Measurements from ENCODE around the gene COMMD3. TPM values are rescaled to one million over a fixed set of nuclear protein-coding genes. Genes with fewer than 3 reads are reported as not detected.
A peak's percentile ranks its signal among the peaks of the same experiment; 100 is the strongest.

Gene COMMD3
- total RNA-seq, 2 donors from 2014 or later: 28.5 to 141 TPM

GRCh38 chr10:22323538-22324305 lies 7.5 kb downstream of the COMMD3 start:
- TF ChIP-seq CTCF (IDR thresholded peaks at IDR 0.05): no peak
- Histone ChIP-seq H3K4me1 (peaks cover 0 to 41% of the 10 kb centered on the region in 2 donors), H3K36me3 (peaks cover 8% of the 10 kb centered on the region), H3K4me3 (no peak overlapping the region), H3K27ac (no peak overlapping the region), H3K27me3 (peaks cover 0 to 4% of the 10 kb centered on the region in 2 donors), H3K9me3 (no peaks in the 10 kb centered on the region)
- DNase-seq (ENCODE audit: low spot score): no peak

GRCh38 chr10:22324413-22324812 lies 8.2 kb downstream of the COMMD3 start:
- H3K27me3 ChIP-seq: peaks cover 0 to 4% of the 10 kb centered on the region in 2 donors
- peaks cover 15% of the 10 kb centered on the region for H3K36me3 ChIP-seq
- TF ChIP-seq CTCF (IDR thresholded peaks at IDR 0.05): no peak
- H3K9me3 ChIP-seq: no peaks in the 10 kb centered on the region
- no peak for DNase-seq (ENCODE audit: low spot score)
- peaks cover 0 to 38% of the 10 kb centered on the region in 2 donors for H3K4me1 ChIP-seq
- no peak overlapping the region for H3K4me3 ChIP-seq
- H3K27ac ChIP-seq: no peak overlapping the region

GRCh38 chr10:22324893-22325271 lies 8.7 kb downstream of the COMMD3 start:
- Histone ChIP-seq H3K36me3 (peaks cover 20% of the 10 kb centered on the region), H3K27me3 (peaks cover 0 to 4% of the 10 kb centered on the region in 2 donors), H3K4me3 (peak overlapping the region; percentile 48 to 66), H3K9me3 (no peaks in the 10 kb centered on the region), H3K27ac (peak overlapping the region; percentile 24 to 66), H3K4me1 (peaks cover 0 to 38% of the 10 kb centered on the region in 2 donors)
- no peak for TF ChIP-seq CTCF (IDR thresholded peaks at IDR 0.05)
- DNase-seq (ENCODE audit: low spot score): no peak

GRCh38 chr10:22325272-22326144 lies 9.3 kb downstream of the COMMD3 start:
- Histone ChIP-seq H3K27ac (peak overlapping the region; percentile 66 to 76), H3K27me3 (peaks cover 0 to 4% of the 10 kb centered on the region in 2 donors), H3K4me3 (peak overlapping the region; percentile 48 to 66), H3K4me1 (peaks cover 0 to 38% of the 10 kb centered on the region in 2 donors), H3K36me3 (peaks cover 25% of the 10 kb centered on the region), H3K9me3 (no peaks in the 10 kb centered on the region)
- no peak for TF ChIP-seq CTCF (IDR thresholded peaks at IDR 0.05)
- DNase-seq (ENCODE audit: low spot score): peak; percentile 67

- Histone ChIP-seq H3K27me3 (peaks cover 0 to 4% of the 10 kb centered on the region in 2 donors), H3K9me3 (no peaks in the 10 kb centered on the region), H3K4me3 (peak overlapping the region; percentile 48 to 66), H3K4me1 (peaks cover 0 to 38% of the 10 kb centered on the region in 2 donors), H3K27ac (peak overlapping the region; percentile 66 to 76), H3K36me3 (peaks cover 25% of the 10 kb centered on the region)
- no peak for DNase-seq (ENCODE audit: low spot score)
- no peak for TF ChIP-seq CTCF (IDR thresholded peaks at IDR 0.05)
Observed at GRCh38 chr10:22326145-22326702, 10.0 kb downstream of the COMMD3 start.

Data from right atrium auricular region (tissue), 2 donors.